SK-N-MC (cell line): Measurements from ENCODE around the gene MOB4.
"Not testable (repeated sequence)": the region's sequence is repeated elsewhere in the genome, so short reads cannot be mapped to it uniquely, and the experiment has no call there.

Experiments used
- DNase-seq: peaks from one replicate; pipeline ENCODE4 v3.0.0-alpha.2; 2011; ENCODE audit warnings: low read depth, low spot score
- H3K27ac ChIP-seq: fragments of 200-600 bp; sonication (generic); 2 replicates; pipeline ENCODE4 v1.5.1; 2016; ENCODE audit warnings: mixed run types
- H3K36me3 ChIP-seq: fragments of 200-600 bp; sonication (generic); 2 replicates; pipeline ENCODE4 v1.6.1; 2017; ENCODE audit warnings: antibody characterized with exemption, low read length, mixed read lengths; ENCODE audit not compliant: insufficient read depth
- H3K4me3 ChIP-seq: fragments of 200-600 bp; sonication (generic); 2 replicates; pipeline ENCODE4 v1.5.1; 2016
- H3K9ac ChIP-seq: fragments of 200-600 bp; sonication (generic); 2 replicates; pipeline ENCODE4 v1.8.0; 2017; ENCODE audit warnings: mixed run types, mixed read lengths; ENCODE audit not compliant: insufficient read length
- H3K9me3 ChIP-seq: fragments of 200-600 bp; sonication (generic); 2 replicates; pipeline ENCODE4 v1.6.1; 2017; ENCODE audit warnings: low read depth, mild to moderate bottlenecking, antibody characterized with exemption, low read length, moderate library complexity, mixed read lengths
- EZH2 ChIP-seq: fragments of 200-600 bp; sonication (generic); IDR thresholded peaks from one replicate; pipeline ENCODE4 v1.6.1; 2017; ENCODE audit warnings: antibody characterized with exemption
- FOXP2 ChIP-seq: optimal IDR thresholded peaks from 2 replicates; pipeline ENCODE3; 2011; ENCODE audit warnings: mild to moderate bottlenecking, moderate library complexity; ENCODE audit not compliant: insufficient read depth; ENCODE audit errors: extremely low read length, control extremely low read depth
- POLR2AphosphoS5 ChIP-seq: IDR thresholded peaks from 2 replicates; pipeline ENCODE4 v1.6.1; 2012; ENCODE audit warnings: mild to moderate bottlenecking, low read depth, low read length, borderline replicate concordance

MOB4 gene

DNA sequence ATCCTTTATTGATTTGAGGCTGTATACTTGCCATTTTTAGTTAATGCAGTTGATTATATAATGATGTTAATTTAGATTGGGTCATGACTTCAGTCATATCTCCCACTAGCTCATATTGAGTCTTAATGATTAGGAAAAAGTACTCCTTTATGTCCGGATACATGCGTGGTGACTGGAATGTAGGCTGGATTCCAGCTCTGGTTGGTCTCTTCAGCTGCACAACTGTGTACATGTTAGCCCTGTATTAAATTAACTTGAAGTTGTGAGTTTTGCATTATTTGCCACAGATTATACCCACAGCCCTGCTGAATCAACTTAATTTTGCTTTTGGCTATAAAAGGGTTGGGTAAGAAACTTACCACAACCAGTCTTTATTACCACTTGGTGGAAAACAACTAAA, 22.5 kb downstream of the MOB4 start:
- H3K36me3 ChIP-seq, result peaks cover 45% of the 10 kb centered on the region
- TF ChIP-seq FOXP2 (peak; percentile 64), POLR2AphosphoS5 (no peak)
- DNase-seq, result no peak

DNA sequence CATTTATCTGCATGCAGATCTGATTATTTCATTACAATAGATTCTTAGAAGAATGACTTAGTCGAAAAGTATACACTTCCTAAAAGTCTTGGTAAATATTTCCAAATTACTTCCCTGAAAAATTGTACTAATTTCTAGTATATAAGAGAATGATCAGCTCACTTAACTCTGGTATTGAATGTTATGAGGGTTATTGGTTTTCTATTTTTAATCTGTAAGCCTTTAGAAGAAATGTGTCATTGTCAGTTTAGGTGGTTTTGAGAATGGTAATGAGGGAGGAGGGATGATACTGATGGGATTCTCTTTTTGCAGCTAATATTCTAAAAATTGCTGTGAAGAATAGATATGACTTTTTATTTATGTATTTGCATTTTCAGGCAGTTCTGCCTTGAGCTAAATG, 23.9 kb downstream of the MOB4 start:
- TF ChIP-seq EZH2 (no peak), FOXP2 (no peak), POLR2AphosphoS5 (no peak)
- peaks cover 58% of the 10 kb centered on the region for H3K36me3 ChIP-seq
- H3K9ac ChIP-seq, result no peak overlapping the region
- no peak overlapping the region for H3K27ac ChIP-seq
- DNase-seq, result no peak
- H3K4me3 ChIP-seq, result no peak overlapping the region
- H3K9me3 ChIP-seq, result no peaks in the 10 kb centered on the region

More for the DNA sequence above, 22.5 kb downstream of the MOB4 start:
- no peaks in the 10 kb centered on the region for H3K9me3 ChIP-seq
- peak overlapping the region; percentile 69 for H3K27ac ChIP-seq
- H3K4me3 ChIP-seq, result peak overlapping the region; percentile 41
- H3K9ac ChIP-seq, result no peak overlapping the region

DNA sequence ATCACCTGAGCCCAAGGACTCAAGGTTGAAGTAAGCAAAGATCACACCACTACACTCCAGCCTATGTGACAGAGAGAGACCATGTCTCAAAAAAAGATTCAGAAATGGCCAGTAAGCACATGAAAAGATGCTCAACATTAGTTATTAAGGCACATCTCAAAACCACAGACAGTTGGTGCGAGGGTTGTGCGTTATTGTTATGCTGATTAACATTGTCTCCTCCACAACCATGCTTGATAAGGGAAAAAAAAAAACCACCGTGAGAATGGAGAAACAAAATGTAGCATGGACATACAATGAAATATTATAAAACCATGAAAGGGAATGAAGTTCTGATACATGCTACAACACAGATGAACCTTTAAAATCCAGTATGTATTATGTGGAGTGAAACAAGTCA, 27.3 kb downstream of the MOB4 start:
- Histone ChIP-seq H3K4me3 (no peak overlapping the region), H3K27ac (no peak overlapping the region), H3K9ac (no peak overlapping the region), H3K36me3 (peaks cover 49% of the 10 kb centered on the region), H3K9me3 (no peaks in the 10 kb centered on the region)
- DNase-seq, result no peak
- no peak for TF ChIP-seq FOXP2
- TF ChIP-seq EZH2, result no peak
- TF ChIP-seq POLR2AphosphoS5, result no peak

DNA sequence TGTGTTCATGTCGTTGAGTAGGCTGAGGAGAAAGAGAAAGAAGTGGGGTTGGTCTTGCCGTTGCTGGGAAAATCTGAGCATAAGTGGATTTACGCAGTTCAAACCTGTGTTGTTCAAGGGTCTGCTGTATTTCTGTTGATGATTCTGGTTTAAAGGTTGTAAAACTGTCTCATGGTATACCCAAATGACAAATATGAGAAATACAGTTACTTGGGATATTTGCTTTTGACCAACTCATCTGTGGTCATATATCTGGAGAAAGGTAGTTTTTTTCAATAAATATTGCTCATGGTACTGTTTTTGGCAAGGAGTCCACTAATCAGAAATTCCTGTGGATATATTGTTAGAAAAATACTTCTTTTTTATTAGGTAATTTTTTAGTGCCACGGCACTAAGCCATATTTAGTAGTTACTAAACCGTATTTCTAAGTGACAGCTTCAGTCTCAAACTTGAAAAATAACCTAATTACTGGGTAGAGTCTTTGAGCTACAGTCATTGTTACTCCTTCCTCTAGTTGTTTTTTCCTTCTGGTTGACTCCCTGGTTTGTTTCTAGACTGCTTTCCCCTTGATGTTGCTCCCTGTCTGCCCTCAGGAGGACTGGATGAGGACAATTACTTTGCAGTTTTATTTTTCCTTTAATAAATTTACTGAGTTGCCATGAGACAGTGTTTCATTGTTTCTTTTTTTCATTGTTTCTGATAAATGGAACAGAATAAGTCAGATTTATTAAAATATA, 31.5 kb downstream of the MOB4 start:
- Histone ChIP-seq H3K27ac (no peak overlapping the region; the same call in 1 of the 2 replicates), H3K9me3 (no peaks in the 10 kb centered on the region), H3K4me3 (no peak overlapping the region), H3K36me3 (peaks cover 59% of the 10 kb centered on the region), H3K9ac (no peak overlapping the region)
- DNase-seq, result no peak
- TF ChIP-seq POLR2AphosphoS5 (no peak), EZH2 (no peak), FOXP2 (no peak)

DNA sequence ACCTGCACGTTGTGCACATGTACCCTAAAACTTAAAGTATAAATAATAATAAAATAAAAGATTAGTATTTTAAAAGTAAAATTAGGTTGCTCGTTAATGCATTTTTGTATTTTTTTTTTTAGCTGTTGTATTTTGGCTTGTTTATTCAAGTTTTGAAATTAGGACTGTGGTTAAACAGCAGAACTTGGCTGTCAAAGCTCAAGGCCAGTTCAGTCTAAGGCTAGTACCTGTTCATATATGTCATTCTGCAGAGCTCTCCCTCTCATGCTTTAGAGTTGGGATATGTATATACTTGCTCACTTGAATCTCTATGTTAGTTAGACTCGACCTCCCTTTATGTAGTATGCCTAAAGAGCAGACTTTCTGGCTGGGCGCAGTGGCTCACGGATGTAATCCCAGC, 32.7 kb downstream of the MOB4 start:
- H3K27ac ChIP-seq, result no peak overlapping the region
- no peaks in the 10 kb centered on the region for H3K9me3 ChIP-seq
- H3K4me3 ChIP-seq, result no peak overlapping the region
- DNase-seq, result no peak
- H3K9ac ChIP-seq, result no peak overlapping the region
- H3K36me3 ChIP-seq, result peaks cover 56% of the 10 kb centered on the region
- TF ChIP-seq FOXP2, result no peak
- no peak for TF ChIP-seq EZH2
- TF ChIP-seq POLR2AphosphoS5, result no peak

DNA sequence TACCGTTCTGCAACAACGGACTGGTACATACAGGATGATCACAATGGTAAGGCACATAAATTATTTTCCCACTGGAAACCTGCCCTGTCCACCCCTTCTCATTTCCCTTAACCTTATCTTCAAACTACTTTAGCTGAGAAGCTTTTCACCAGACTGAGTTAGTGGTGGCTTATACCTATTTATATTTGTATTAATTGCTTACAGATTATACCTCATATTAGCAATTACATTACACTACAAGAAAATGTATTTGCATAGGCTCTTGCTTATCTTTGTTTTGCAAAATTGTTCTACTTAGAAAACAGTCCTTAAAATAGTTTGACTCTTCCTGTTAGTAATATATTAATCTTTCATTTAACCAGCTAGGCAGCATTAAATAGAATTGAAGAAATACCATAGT, 35.4 kb downstream of the MOB4 start:
- peaks cover 49% of the 10 kb centered on the region for H3K36me3 ChIP-seq

DNA sequence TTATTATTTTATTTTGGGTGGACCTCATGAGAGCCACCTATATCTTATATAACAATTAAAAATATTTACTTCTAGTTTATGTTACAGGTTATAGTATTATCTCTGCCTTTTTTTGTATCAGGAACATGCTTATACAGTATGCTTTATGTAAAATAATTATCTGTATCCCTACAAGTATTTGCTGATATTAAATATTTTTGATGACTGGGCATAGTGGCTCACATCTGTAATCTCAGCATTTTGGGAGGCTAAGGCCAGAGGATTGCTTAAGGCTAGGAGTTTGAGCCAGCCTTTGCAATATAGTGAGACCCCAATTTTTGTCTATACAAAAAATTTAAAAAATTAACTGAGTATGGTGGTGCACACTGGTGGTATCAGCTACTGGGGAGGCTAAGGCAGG, 39.6 kb downstream of the MOB4 start:
- Histone ChIP-seq H3K27ac (peak overlapping the region; percentile 85), H3K9me3 (no peaks in the 10 kb centered on the region), H3K4me3 (no peak overlapping the region), H3K36me3 (peaks cover 42% of the 10 kb centered on the region), H3K9ac (no peak overlapping the region)
- TF ChIP-seq FOXP2 (no peak), POLR2AphosphoS5 (no peak), EZH2 (no peak)
- DNase-seq, result no peak

More for the DNA sequence above, 35.4 kb downstream of the MOB4 start:
- not testable (repeated sequence) for H3K9me3 ChIP-seq, H3K27ac ChIP-seq, H3K4me3 ChIP-seq, DNase-seq, H3K9ac ChIP-seq

DNA sequence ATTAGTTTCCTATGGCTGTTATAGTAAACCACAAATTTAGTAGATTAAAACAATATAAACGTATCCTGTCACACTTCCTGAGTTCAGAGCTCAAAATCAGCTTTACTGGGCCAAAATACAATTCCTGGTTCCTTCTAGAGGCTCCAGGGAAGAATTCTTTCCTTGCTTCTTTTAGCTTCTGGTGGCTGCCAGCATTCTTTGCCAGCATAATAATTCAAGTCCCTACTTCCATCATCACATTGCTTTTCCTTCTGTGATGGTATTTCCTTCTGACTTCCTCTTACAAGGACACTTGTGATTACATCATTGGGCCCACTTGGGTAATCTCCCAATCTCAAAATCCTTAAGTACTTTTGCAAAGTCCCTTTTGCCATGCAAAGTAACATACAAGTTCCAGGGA, 40.6 kb downstream of the MOB4 start:
- TF ChIP-seq EZH2 (no peak), POLR2AphosphoS5 (no peak), FOXP2 (no peak)
- Histone ChIP-seq H3K27ac (peak overlapping the region; percentile 85), H3K36me3 (peaks cover 34% of the 10 kb centered on the region), H3K9me3 (no peaks in the 10 kb centered on the region), H3K9ac (no peak overlapping the region), H3K4me3 (0 out of 2 replicates have a peak overlapping the region, but pooled peaks have one; percentile 5)
- DNase-seq, result peak; percentile 59

DNA sequence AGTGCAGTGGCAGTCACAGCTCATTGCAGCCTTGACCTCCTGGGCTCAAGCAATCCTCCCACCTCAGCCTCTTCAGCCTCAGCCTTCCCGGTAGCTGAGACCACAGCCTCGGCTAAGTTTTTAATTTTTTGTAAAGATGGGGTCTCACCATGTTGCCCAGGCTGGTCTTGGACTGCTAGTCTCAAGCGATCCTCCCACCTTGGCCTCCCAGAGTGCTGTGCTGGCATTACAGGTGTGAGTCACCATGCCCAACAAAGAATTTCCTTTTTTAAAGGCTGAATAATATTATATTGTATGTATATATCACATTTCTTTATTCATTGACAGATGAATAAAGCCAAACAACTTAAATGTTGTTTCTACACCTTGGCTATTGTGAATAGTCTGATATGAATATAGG, 42.5 kb downstream of the MOB4 start:
- DNase-seq, result no peak
- Histone ChIP-seq H3K36me3 (peaks cover 26% of the 10 kb centered on the region), H3K27ac (no peak overlapping the region), H3K9ac (no peak overlapping the region), H3K4me3 (no peak overlapping the region), H3K9me3 (no peaks in the 10 kb centered on the region)
- TF ChIP-seq EZH2, result no peak
- TF ChIP-seq FOXP2, result no peak
- no peak for TF ChIP-seq POLR2AphosphoS5
